NOMO-1 (cell line): ENCODE results near the gene DMXL2.
"Not testable (repeated sequence)": the region's sequence is repeated elsewhere in the genome, so short reads cannot be mapped to it uniquely, and the experiment has no call there.

Experiments used
- DNase-seq, 2 experiments: peaks; one replicate each; lab custom pipeline; 2025; ENCODE audit not compliant: unreplicated experiment in 2 of 2; lab: John Stamatoyannopoulos, UW

DMXL2 gene

GRCh38 chr15:51622604-51623370, at the start of gene DMXL2:
DMXL2 (minus strand) TSS chr15:51622771; CDS start chr15:51622545, 226 bp downstream.
- peak; percentile 66 to 74 for DNase-seq

GRCh38 chr15:51672155-51672687, 49.6 kb upstream of the DMXL2 start:
- DNase-seq = peak; percentile 22 to 62

GRCh38 chr15:51669381-51669780, 46.8 kb upstream of the DMXL2 start:
- DNase-seq = no peak

GRCh38 chr15:51668446-51668845, 45.9 kb upstream of the DMXL2 start:
- no peak for DNase-seq

- no peak for DNase-seq
Measured at GRCh38 chr15:51667478-51667877, 44.9 kb upstream of the DMXL2 start.

GRCh38 chr15:51661072-51661471, 38.5 kb upstream of the DMXL2 start:
- DNase-seq = no peak

- peak; percentile 26 to 81 for DNase-seq
Measured at GRCh38 chr15:51658664-51659063, 36.1 kb upstream of the DMXL2 start.

- DNase-seq = not testable (repeated sequence)
Measured at GRCh38 chr15:51655401-51656057, 33.0 kb upstream of the DMXL2 start.

GRCh38 chr15:51652084-51652668, 29.6 kb upstream of the DMXL2 start:
- DNase-seq = no peak

GRCh38 chr15:51649659-51650521, 27.3 kb upstream of the DMXL2 start:
- DNase-seq = peak; percentile 57 to 83

- DNase-seq = not testable (repeated sequence)
Measured at GRCh38 chr15:51648643-51649042, 26.1 kb upstream of the DMXL2 start.

GRCh38 chr15:51648101-51648500, 25.5 kb upstream of the DMXL2 start:
- DNase-seq = not testable (repeated sequence)

GRCh38 chr15:51647128-51647562, 24.6 kb upstream of the DMXL2 start:
- peak; percentile 77 to 78 for DNase-seq

GRCh38 chr15:51642696-51643095, 20.1 kb upstream of the DMXL2 start:
- DNase-seq = no peak

GRCh38 chr15:51641490-51642130, 19.0 kb upstream of the DMXL2 start:
- peak in 1 of 2 experiments; percentile 43 for DNase-seq

- no peak for DNase-seq
Measured at GRCh38 chr15:51634591-51635198, 12.1 kb upstream of the DMXL2 start.

GRCh38 chr15:51629612-51630011, 7.0 kb upstream of the DMXL2 start:
- peak; percentile 92 to 93 for DNase-seq

- peak; percentile 64 to 84 for DNase-seq
Measured at GRCh38 chr15:51625236-51625635, 2.7 kb upstream of the DMXL2 start.

GRCh38 chr15:51624022-51624421, 1.5 kb upstream of the DMXL2 start:
- no peak for DNase-seq
